SK-N-SH treated with all-trans-retinoic acid at 6 μM for 48 hours (cell line): ENCODE measurements around the gene LBHD2.

ENCODE experiments used
- ATAC-seq: fragments of 200-7000 bp; cut with Tn5 transposase; 3 replicates; pipeline ENCODE4 v1.9.1; 2020; ENCODE audit warnings: mild to moderate bottlenecking, moderate library complexity
- ARNTL ChIP-seq: fragments of 450-650 bp; formaldehyde crosslinking; IDR thresholded peaks from 2 replicates; pipeline ENCODE4 v1.5.0; 2020; ENCODE audit warnings: low read depth, mild to moderate bottlenecking, moderate library complexity, borderline replicate concordance
- BACH2 ChIP-seq: fragments of 250-450 bp; sonication (Bioruptor Pico); IDR thresholded peaks from 2 replicates; pipeline ENCODE4 v1.9.0; 2021; ENCODE audit warnings: mild to moderate bottlenecking, borderline replicate concordance
- CREB5 ChIP-seq: fragments of 250-450 bp; sonication (Bioruptor Pico); IDR thresholded peaks from 2 replicates; pipeline ENCODE4 v1.5.1; 2020; ENCODE audit warnings: low read depth, mild to moderate bottlenecking, moderate library complexity
- CSDC2 ChIP-seq: fragments of 250-450 bp; sonication (Bioruptor Pico); IDR thresholded peaks from 2 replicates; pipeline ENCODE4 v1.5.0; 2020; ENCODE audit warnings: mild to moderate bottlenecking, moderate library complexity
- CSRNP3 ChIP-seq: fragments of 250-450 bp; sonication (Bioruptor Pico); IDR thresholded peaks from 2 replicates; pipeline ENCODE4 v1.5.1; 2021; ENCODE audit warnings: mild to moderate bottlenecking, moderate library complexity
- ESRRG ChIP-seq: fragments of 250-450 bp; sonication (Bioruptor Pico); IDR thresholded peaks from 2 replicates; pipeline ENCODE4 v1.6.1; 2021; ENCODE audit warnings: mild to moderate bottlenecking
- GLIS3 ChIP-seq: fragments of 250-450 bp; sonication (Bioruptor Pico); IDR thresholded peaks from 2 replicates; pipeline ENCODE4 v1.5.0; 2020; ENCODE audit warnings: mild to moderate bottlenecking, moderate library complexity
- ISL1 ChIP-seq: fragments of 250-450 bp; sonication (Bioruptor Pico); IDR thresholded peaks from 2 replicates; pipeline ENCODE4 v2.1.2; 2022; ENCODE audit warnings: mild to moderate bottlenecking, moderate library complexity
- OSR1 ChIP-seq: fragments of 250-450 bp; sonication (Bioruptor Pico); IDR thresholded peaks from 2 replicates; pipeline ENCODE4 v1.8.0; 2022; ENCODE audit warnings: moderate library complexity, mild to moderate bottlenecking, inconsistent platforms
- PATZ1 ChIP-seq: fragments of 250-450 bp; sonication (Bioruptor Pico); IDR thresholded peaks from 2 replicates; pipeline ENCODE4 v1.8.0; 2020; ENCODE audit warnings: mild to moderate bottlenecking, moderate library complexity, borderline replicate concordance
- POU6F1 ChIP-seq: fragments of 250-450 bp; sonication (Bioruptor Pico); IDR thresholded peaks from 2 replicates; pipeline ENCODE4 v1.8.0; 2021; ENCODE audit warnings: low read depth, mild to moderate bottlenecking, moderate library complexity, borderline replicate concordance
- PPARA ChIP-seq: fragments of 250-450 bp; sonication (Bioruptor Pico); IDR thresholded peaks from 2 replicates; pipeline ENCODE4 v1.5.0; 2020; ENCODE audit warnings: mild to moderate bottlenecking, borderline replicate concordance
- RARB ChIP-seq: fragments of 250-450 bp; sonication (Bioruptor Pico); IDR thresholded peaks from 2 replicates; pipeline ENCODE4 v1.8.0; 2021; ENCODE audit warnings: mild to moderate bottlenecking, moderate library complexity
- SNAI2 ChIP-seq: fragments of 250-450 bp; sonication (Bioruptor Pico); IDR thresholded peaks from 2 replicates; pipeline ENCODE4 v1.5.0; 2020; ENCODE audit warnings: mild to moderate bottlenecking, moderate library complexity
- TOX ChIP-seq: fragments of 250-450 bp; sonication (Bioruptor Pico); IDR thresholded peaks from 2 replicates; pipeline ENCODE4 v1.8.0; 2021; ENCODE audit warnings: mild to moderate bottlenecking, moderate library complexity, borderline replicate concordance
- TSHZ2 ChIP-seq: fragments of 250-450 bp; sonication (Bioruptor Pico); IDR thresholded peaks from 2 replicates; pipeline ENCODE4 v1.5.0; 2020; ENCODE audit warnings: mild to moderate bottlenecking, moderate library complexity
- ZC3H10 ChIP-seq: fragments of 250-450 bp; sonication (Bioruptor Pico); IDR thresholded peaks from 2 replicates; pipeline ENCODE4 v1.5.1; 2021; ENCODE audit warnings: mild to moderate bottlenecking, moderate library complexity
- ZFP3 ChIP-seq: fragments of 250-450 bp; sonication (Bioruptor Pico); IDR thresholded peaks from 2 replicates; pipeline ENCODE4 v1.5.0; 2020; ENCODE audit warnings: mild to moderate bottlenecking, moderate library complexity
- ZFP30 ChIP-seq: fragments of 450-650 bp; formaldehyde crosslinking; IDR thresholded peaks from 2 replicates; pipeline ENCODE4 v1.5.0; 2022; ENCODE audit warnings: mild to moderate bottlenecking, moderate library complexity
- ZNF565 ChIP-seq: fragments of 450-650 bp; formaldehyde crosslinking; conservative IDR thresholded peaks from 2 replicates; pipeline ENCODE4 v1.5.0; 2020; ENCODE audit warnings: low read depth, mild to moderate bottlenecking, moderate library complexity
- ZNF70 ChIP-seq: fragments of 450-650 bp; formaldehyde crosslinking; IDR thresholded peaks from 2 replicates; pipeline ENCODE4 v1.5.0; 2020; ENCODE audit warnings: mild to moderate bottlenecking, moderate library complexity

LBHD2 gene

DNA sequence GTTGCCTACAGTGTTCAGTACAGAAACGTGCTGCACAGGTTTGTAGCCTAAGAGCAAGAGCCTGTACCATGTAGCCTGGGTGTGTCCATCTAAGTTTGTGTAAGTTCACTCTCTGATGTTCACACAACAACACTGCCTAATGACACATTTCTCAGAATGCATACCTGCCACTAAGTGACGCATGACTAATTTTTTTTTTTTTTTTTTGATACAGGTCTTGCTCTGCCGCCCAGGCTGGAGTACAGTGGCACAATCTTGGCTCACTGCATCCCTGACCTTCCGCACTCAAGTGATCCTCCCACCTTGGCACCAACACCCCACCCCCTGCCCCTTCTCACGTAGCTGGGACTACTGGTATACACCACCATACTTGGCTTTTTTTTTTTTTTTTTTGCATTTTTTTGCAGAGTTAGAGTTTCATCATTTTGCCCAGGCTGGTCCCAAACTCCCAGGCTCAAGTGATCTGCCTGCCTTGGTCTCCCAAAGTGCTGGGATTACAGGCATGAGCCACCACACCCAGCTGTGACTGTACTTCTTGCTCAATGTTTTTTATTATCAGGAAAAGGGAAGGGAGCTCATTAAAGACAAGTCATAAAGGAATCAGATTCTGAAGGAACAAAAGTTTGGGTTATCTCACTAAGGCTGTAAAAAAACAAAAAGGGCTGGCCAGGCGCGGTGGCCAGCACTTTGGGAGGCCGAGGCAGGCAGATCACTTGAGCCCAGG, 16.6 kb upstream of the LBHD2 start:
- no peak for ATAC-seq
- TF ChIP-seq PATZ1 (CRISPR knock-in tag), result no peak
- TF ChIP-seq PPARA (CRISPR knock-in tag), result no peak
- TF ChIP-seq ARNTL (CRISPR knock-in tag), result no peak
- no peak for TF ChIP-seq CSRNP3
- no peak for TF ChIP-seq ISL1 (CRISPR knock-in tag)
- no peak for TF ChIP-seq ZFP30 (CRISPR knock-in tag)
- no peak for TF ChIP-seq TOX (CRISPR knock-in tag)
- TF ChIP-seq ESRRG (CRISPR knock-in tag), result no peak
- TF ChIP-seq ZNF70 (CRISPR knock-in tag), result no peak
- no peak for TF ChIP-seq ZNF565 (CRISPR knock-in tag)
- no peak for TF ChIP-seq ZFP3 (CRISPR knock-in tag)
- no peak for TF ChIP-seq OSR1
- TF ChIP-seq RARB (CRISPR knock-in tag), result no peak
- no peak for TF ChIP-seq BACH2 (CRISPR knock-in tag)

DNA sequence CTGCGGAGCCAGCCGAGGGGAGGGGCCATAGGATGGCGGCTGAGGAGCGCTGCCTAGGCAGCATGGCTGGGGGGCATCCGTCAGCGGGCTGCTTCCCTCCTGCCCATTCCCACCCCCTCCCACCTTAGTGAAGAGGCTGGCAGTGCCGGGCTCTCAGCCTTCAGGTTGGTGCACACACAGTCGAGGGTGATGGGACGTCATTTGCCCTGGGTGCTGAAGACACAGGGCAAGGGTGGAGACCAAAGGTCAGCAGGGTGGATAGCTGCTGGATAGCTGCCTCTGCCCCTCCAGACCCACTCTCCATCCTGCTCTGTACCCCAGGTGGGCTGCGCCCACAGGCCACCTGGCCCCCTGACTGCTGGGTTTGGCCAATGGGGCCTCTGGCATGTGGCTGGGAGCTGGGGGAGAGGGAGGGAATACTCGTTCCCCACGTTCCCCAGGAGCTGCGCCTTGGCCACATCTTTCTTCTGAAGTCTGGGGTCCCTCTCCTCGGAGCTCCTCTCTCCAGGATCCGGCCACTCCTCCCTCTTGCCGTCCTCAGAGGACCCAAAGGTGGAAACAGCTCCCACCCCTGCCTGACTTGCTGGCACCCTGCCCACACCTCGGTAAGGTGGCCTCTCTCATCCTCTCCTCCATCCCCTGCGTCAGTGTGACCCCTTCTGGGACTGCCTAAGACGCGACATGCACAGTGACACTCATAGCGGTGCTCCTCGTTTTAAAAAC, 15.5 kb upstream of the LBHD2 start:
- ATAC-seq, result no peak
- TF ChIP-seq RARB (CRISPR knock-in tag) (no peak), ZNF565 (CRISPR knock-in tag) (no peak), PATZ1 (CRISPR knock-in tag) (no peak), BACH2 (CRISPR knock-in tag) (no peak), ZNF70 (CRISPR knock-in tag) (no peak), ZFP3 (CRISPR knock-in tag) (no peak), ZFP30 (CRISPR knock-in tag) (no peak), CSRNP3 (no peak), CREB5 (CRISPR knock-in tag) (no peak), TSHZ2 (CRISPR knock-in tag) (no peak), GLIS3 (CRISPR knock-in tag) (no peak), POU6F1 (CRISPR knock-in tag) (no peak), PPARA (CRISPR knock-in tag) (no peak), ZC3H10 (CRISPR knock-in tag) (no peak), SNAI2 (CRISPR knock-in tag) (no peak), CSDC2 (CRISPR knock-in tag) (no peak), ESRRG (CRISPR knock-in tag) (no peak), OSR1 (no peak), ISL1 (CRISPR knock-in tag) (no peak)
